ENCODE data around the gene SYNJ1.

GRCh38 chr21:32603131-32603530 lies 124.7 kb downstream of the SYNJ1 start:
- TF ChIP-seq CTCF (IDR thresholded peaks at IDR 0.05; ENCODE audit: insufficient read depth, low read depth, low read length) (no peak), EZH2 (IDR thresholded peaks at IDR 0.05; ENCODE audit: insufficient read depth, low read length) (no peak)

All from astrocyte (in vitro differentiated cells and primary cell).